HG03097 (cell line): ENCODE measurements around the gene GPR132.
"Not testable (repeated sequence)": the region's sequence is repeated elsewhere in the genome, so short reads cannot be mapped to it uniquely, and the experiment has no call there.

ENCODE experiments used
- ATAC-seq: cut with Tn5 transposase; IDR thresholded peaks from one replicate; pipeline ENCODE4 v1.9.1; 2021; ENCODE audit not compliant: unreplicated experiment, low FRiP score

The GPR132 gene

DNA sequence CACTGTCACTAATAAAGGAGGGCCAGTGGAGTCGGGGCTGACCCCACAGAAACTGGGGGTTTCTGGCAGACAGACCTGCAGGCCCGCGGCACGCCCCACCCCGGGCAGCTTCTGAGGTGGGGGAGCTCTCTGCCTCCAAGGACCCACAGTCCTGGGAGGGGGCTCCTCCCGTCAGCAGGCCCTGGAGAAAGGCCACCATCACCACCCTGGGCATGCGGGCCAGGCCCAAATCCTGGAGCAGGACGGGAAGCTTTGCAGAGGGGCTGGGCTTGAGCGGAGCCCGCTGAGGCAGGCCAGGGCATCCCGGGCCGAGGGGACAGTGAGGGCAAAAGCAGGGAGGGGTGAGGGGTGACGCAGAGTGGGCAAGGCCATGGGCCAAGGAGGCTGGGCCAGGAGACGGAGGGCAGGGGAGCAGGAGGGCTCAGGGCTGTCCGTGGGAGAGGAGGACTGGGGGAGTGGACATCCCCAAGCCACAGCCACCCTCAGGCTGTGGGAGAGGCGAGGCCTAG lies 11.1 kb upstream of the GPR132 start:
- ATAC-seq = no peak

DNA sequence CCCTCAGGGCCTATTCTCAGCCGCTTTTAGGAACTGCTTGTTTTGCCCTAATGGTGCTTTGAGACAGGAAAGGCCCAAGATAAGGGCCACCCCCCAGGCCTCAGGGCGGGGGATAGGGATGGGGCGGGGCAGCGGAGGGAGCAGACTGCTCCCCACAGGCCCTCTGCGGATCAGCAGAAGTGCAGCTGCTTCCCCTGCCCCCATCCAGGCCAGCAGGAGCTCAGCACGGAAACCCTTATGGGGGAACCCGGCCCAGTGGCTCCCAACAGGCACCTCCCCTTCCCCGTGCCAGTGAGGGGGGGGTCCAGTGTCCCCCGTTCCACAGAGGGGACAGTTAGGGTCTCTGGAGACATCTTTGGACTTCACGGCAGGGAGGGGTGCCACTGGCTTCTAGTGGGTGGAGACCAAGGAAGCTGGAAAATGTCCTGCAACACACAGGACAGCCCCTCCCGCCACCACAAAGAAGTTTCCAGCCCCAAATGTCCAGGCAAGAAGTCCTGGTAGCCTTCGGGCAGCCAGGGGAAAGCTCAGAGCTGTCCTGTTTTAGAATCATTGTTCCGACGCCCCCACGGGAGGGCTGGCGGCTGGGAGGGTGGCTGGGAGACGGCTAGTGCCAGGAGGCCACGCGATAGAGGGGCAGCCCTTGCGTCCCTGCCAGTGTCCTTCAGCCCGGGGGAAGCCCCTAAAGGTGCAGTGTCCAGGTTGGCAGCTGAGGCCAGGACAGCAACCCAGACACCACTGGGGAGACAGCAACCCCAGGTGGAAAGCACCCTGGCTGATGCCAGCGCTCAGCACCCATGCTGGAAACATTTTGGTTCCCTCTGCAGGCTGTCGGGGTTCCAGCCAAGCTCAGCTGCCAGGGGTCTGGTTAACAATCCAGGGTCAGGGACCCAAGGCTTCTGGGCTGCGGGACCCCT lies 10.4 kb upstream of the GPR132 start:
- peak; percentile 44 for ATAC-seq

DNA sequence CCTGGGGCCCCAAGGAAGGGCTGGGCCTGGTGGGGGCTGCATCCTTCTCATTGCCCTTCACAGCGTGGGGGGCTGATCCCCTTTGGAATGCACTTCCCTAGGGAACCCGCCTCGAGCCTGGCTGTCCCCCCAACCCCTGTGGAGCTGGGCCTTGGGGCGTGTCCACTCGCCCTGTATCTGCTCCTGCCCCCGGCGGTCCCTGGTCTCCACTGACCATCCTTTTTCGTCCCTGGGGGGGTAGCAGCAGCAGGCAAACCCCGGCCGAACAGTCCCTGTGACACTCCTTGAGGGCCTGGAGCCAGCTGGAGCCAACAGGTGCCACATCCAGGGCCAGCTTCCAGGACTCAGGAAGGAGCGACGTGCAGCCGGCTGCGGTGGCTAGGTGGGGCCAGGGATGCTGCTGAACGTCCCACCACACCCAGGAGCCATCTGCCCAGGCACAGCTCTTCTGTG lies 9.4 kb upstream of the GPR132 start:
- ATAC-seq = no peak

DNA sequence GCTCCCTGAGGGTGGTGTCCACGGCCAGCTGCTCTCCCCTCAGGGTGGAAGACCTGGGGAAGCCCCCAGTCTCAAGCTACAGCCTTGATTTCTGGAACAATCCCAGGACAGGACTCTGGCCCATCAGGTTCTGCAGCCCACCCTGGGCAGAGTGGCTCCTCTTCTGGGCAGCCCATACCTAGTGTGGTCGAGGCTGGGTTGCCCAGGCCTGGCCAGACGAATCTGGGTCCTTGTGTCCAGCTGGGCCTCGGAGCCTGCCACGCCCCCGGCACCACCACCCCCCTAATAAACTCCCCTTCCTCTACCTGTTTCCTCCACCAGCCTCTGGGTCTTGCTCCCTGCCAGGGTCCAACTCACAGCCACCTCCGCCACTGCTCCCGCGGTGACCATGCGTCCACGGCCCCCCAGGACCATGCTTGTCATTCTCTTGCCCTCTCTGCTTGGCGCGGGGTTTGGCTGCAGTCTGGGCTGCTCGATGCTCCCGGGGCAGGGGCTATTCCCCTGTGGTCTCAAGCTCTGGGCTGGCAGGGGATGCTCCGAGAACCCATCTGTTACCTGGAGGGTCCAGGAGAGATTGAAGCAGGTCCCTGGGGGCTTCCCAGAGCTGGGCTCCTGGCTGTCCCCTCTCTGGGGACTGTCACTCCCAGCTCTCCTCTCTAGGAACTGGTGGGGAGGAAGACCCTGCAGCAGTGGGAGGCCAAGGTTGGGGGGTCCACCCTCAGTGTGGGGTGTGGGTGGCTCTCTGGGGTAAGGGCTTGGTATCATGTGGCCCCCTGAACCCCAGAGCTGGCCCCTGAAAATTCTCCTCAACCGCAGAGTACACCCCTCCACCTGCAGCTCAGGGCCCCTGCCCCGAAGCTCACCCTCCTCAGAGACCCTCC lies 8.7 kb upstream of the GPR132 start:
- ATAC-seq = no peak

DNA sequence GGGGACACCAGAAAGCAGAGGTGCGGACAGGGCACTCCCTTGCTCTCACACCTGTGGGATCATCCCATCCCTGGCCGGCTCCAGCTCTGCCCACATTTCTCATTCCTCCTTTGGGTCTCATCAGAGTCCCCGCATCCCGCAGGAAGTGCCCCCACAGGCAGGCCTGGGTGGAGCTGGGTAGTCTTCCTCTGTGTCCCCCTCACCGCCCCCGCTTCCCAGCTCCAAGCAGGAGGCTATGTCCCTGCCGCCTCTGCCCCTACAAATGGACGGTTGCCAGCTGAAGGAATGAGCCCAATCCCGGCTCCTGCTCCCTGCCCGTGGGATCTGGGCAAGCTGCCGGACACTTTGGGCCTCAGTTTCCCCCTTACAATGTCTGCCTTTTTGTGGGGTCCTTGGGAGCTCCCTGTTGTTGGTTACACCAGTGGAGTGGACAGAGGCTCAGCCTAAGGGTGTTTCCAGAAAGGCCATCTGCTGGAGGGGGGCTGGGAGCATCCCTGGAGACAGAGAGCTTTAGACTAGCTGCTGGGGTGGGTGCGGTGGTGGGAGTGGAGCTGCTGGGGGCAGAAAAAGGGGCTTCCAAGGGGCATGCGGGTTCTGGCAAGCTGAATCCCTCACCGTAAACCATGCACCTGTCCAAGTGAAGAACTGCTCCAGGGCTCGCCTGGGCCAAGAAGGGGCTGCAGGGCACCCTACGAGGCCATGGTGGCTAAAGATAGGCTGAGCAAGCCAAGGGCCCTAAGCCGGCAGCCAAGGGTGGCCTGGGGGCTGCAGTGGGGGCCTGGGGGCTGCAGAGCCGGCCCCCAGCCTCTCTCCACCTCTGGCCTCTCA lies 7.9 kb upstream of the GPR132 start:
- no peak for ATAC-seq

DNA sequence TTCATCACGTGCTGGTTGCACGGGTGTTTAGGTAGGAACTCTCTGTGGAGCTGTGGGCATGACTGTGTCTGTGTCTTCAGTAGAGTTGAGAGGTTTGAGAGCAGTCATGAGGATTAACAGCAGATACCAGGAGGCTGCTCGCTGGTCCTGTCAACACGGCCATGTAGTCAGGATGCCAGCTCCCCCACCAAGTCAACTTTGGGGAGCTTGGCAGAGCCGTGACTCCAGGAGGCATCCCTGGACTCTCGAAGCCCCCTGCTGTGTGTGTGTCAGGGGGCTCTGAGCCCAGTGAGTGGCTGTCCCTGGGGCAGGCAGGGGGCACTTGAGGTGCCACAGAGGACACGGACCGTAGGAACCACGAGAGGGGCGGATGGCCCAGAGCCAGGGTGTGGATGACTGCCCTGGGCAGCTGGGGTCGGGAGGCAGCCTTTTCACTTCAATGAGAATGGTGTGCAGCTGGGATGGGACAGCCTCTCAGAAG lies 7.2 kb upstream of the GPR132 start:
- ATAC-seq = no peak

DNA sequence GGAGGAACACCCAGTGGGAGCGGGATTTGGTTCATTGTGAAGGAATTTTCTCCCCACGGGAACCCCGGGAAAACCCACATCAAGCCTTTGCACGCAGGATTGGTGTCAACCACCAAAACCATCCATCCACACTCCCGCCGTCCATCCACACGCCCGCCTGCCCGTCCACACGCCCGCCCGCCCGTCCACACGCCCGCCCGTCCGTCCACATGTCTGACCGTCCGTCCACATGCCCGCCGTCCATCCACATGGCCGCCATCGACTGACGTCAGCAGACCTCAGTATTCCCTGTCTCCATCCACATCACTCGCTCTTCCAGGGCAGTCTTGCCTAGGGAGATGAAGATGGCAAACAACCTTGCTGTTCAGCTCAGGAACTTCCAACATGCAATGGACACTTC lies 6.7 kb upstream of the GPR132 start:
- no peak for ATAC-seq

DNA sequence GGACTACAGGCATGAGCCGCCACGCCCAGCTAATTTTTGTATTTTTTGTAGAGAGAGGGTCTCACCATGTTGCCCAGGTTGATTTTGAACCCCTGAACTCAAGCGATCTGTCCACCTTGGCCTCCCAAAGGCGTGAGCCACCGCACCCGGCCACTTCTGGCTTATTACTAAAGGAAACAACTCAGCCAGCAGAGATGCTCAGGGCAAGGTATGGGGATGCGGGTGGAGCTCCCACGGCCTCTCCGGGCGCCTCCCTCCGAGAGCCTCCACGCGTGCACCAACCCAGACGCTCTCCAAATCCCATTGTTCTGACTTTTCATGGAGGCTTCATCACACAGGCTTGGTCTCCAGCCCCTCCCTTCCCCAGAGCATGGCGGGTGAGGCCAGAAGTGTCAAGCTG lies 6.1 kb upstream of the GPR132 start:
- no peak for ATAC-seq

DNA sequence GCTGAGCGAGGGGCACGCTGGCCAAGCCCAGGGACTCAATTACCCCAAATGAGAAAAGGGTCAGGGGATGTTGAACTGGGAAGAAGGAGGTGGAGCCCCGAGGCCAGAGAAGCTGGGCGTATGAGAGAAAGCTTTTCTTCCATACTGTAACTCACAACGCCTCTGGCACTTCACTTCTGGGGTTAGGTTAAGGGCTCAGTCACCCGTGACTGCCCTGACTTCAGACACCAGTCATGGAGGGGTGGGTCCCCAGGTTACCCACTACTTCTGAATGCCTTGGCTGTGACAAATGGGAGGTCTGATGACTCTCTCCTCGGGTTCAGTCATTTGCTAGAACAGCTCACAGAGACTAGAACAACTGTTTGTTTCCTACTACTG lies 5.5 kb upstream of the GPR132 start:
- no peak for ATAC-seq

DNA sequence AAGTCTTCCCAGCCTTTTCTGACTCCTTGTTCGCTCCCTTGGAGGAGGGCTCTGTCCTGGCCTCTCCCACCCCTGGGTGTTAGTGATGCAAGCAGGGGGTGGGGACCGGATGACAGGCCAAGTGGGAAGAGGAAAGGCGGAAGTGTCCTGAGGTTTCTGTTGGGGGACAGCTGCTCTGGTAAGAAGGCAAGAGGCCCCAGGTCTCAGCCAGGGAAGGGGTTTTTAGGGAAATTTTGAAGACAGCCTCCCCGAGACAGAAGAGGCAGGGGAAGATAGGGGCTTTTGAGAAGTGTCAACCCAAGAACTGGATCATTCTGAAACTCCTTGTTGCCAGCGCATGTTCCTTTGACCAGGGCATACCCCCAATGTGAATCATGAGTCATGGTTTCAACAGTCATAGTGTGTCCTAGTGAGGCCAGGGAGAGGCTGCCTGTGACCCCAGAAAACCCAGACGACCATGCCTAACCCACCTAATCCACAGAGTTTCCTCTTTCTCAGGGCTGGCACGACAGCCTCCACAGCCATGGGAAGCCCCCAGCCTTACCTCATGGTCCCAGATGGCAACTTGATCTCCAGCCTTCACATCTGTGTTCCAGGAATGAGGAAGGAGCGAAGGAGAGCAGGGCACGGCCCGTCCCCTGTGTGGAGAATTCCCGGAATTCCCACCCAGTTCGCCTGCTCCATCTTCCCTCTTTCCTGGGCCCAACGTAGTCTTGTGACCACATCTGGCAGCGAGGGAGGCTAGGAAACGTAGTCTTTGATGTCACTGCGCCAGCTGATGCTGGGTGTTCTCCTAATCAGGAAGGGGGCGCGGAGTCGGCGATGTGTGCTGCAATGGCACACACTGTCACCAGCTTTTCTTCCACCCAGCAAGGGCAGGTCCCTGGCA lies 4.9 kb upstream of the GPR132 start:
- ATAC-seq = peak; percentile 36

DNA sequence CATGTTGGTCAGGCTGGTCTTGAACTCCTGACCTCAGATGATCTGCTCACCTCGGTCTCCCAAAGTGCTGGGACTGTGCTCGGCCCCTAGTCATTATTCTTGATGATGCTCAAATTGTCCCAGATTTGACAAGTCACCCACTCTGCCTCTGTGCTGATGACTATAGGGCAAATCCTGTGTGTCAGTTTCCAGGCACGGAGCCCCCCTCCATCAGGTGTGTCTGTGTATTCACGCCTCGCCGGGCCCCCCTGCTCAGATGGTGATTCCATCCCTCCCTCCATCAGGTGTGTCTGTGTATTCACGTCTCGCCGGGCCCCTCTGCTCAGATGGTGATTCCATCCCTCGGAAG lies 4.3 kb upstream of the GPR132 start:
- ATAC-seq = no peak

DNA sequence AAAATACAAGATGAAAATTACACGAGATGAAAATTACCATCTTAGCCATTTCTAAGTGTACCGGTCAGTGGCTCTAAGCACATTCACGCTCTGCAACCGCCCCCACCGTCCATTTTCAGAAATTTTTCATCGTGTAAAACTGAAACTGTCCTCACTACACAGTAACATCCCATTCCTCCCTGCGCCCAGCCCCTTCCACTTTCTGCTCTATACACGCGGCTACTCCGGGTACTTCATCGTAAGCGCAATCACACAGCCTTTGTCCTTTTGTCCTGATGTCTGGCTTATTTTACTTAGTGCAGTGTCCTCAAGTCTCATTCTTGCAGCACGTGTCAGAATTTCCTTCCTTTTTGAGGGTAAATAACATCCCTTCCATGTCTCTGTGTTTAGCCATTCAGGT lies 3.6 kb upstream of the GPR132 start:
- ATAC-seq = no peak

DNA sequence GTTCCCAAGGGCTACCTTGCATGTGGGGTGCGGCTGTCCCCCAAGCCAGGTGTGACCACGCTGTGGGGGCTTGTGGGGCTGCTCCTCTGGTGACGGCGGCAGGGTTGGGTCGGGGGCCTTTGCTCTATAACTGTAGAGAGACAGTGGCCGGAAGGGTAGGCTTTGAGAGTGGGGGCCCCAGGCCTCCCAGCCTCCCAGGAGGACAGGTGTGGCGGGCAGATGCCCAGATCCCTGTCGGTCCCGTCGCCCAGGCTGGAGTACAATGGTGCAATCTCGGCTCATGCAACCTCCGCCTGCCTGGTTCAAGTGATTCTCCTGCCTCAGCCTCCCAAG lies 2.7 kb upstream of the GPR132 start:
- ATAC-seq = no peak

DNA sequence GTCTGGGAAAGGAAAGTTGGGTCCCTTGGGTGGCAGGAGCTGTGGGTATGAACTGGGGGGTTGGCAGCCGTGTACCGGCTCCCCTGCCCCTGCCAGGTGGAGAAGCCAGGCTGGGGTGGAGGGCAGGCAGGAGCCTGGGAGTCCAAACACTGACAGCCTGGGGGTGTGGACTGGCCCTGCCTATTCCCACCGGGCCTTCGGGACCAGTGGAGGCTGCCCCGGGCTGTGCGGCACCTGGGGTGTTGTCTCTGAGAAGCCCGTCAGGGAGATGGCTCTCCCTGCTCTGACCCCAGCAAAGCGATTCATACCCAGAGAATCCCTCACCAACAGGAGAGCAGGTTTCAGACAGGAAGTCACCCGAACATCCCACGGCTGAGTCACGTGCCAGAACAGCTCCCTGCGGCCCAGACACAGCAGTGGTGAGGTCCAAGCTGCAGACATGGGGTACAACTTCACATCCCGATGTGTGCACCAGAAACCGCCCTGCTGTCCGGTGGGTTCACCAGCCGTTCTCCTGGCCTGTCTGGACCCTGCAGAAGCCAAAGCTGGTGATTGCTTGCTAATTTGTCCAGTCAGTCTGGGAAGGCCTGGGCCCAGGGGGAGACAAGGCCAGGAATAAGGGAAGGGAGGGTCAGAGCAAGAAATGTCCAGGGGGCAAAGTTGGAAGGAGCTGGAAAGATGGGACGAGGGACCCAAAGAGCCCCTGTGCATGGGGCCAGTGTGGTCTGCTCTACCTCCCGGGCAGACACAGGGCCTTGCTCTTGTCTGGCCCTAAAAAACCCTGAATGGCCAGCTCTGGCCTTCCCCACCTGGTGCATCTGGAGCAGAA lies 2.1 kb upstream of the GPR132 start:
- ATAC-seq = no peak

DNA sequence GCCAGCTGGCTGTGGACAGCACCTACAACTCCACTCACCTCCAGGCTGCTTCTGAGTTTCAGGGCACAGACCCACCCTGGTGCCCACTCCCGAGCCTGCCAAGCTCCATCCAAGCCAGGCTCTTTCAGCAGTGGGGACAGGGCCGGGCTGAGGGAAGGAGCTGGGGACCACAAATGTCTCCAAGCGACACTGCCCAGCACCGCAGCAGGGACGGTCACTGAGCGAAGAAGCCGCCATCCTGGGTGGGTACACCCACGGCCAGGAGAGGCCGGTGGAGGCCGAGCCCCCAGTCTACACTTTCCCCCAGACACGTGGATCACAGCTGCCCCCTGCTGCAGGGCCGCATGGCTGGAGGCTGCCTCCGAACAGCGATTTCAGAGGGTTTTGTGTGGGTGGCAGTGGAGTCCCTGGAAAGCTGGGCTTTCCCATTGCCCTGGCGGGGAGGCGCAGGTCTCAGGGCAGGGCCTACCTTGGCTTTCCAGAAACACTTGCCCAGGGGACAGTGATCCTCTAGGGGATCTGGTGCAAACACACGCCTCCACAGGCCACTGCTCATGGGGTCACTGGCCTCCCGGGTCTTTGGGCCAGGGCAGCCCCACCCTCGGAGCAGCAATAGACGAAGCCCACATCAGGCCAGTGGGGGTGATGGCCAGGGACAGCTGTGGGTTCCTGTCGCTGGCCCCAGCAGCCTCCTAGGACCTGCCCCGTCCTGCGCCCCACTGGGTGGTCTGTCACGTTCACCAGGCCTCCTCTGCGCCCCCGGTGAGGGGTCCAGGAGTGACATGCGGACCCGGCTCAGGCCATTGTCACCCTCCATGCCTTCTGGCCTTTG lies 1.2 kb upstream of the GPR132 start:
- ATAC-seq = no peak

DNA sequence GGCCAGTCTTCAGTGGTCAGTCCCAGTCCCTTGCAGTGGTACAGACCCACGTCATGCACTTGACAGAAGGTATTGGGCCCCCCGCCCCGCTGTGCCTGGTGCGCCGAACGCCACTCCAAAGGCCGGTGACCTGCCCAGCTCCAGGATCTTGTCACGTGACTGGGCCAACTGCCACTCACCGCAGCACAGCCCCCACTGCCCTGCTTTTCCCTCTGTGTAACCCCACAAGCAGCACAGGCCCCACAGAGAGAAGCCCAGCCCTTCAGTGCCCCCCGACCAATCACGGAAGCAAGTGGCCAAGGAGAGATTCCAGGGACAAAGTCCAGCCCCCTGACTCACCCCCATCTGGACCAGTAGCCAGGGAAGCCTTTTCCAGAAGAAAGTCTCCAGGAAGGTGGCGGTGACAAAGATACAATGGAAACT lies 498 bp downstream of the GPR132 start:
- no peak for ATAC-seq

DNA sequence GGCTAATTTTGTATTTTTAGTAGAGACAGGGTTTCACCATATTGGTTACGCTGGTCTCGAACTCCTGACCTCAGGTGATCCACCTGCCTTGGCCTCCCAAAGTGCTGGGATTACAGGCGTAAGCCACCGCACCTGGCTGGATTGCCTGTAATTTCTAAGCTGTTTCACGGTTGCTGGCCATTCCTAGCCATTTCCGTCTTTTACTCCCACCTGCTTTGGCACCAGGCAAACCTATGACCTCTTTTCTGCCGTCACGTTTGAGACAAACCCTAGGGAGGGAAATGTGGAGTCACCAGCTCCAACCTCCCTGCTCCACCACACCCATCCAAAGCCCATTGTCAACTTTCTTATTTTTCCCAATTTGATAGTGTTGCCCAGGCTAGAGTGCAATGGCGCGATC lies 1.2 kb downstream of the GPR132 start:
- ATAC-seq = no peak

DNA sequence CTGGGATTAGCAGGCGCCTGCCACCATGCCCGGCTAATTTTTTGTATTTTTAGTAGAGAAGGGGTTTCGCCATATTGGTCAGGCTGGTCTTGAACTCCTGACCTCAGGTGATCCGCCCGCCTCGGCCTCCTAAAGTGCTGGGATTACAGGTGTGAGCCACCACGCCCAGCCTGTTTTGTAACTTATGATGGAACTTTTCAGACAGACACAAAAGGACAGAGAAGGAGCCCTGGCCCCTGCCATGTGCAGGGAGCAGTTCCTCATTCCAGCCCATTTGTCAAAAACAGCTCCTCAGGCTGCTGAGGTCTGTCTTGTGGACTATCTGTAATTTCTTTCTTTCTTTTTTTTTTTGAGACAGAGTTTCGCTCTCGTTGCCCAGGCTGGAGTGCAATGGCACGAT lies 1.7 kb downstream of the GPR132 start:
- ATAC-seq = not testable (repeated sequence)
